ENCODE measurements around the gene AKAP13.
"Not testable (repeated sequence)": the region's sequence is repeated elsewhere in the genome, so short reads cannot be mapped to it uniquely, and the experiment has no call there.

The AKAP13 gene

DNA sequence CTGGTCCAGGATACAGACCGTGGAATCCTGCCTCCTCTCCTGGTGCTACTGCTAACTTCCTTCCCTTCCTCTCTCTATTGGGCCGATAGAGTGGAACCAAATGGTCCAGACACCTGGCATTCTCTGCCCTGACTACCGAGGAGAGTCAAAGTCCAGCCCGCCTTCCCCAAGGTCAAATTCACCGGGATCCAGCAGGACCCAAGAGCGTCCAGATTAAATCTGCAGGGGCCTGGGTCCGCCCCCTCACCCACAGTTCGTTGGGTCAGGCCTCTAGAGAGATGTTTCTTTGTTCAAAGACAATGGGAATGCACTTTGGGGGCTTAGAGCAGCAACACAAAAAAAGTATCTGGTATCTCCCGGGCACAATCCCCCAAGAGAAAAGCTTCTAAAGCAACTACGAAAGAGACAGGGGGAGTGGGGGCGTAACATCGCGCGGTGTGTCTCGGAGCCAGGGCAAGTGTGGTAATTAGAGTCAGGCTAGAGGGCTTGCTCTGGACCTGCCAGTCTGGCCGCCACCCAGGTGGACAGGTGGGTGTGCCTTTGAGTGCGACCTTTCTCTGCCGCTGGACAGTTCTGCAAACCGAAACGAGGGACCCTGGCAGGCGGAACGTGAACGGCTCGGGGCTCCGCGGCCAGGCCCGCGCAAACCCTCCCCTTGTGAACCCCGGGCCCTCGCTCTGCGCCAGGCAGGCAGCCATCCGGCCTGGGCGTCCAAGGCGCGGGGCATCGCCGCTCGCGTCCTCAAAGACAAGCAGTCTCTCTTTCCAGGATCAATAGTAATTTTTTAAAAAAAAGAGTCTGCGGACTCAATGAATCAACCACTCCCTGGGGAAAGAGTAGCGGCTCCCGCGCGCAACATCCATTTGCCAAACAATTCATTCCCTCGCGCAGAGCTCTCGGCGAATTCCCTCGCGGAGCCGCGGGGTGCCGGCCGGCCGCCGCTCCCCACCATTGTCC lies 413.5 kb downstream of the AKAP13 start:
- DNase-seq (ENCODE audit: low read depth): no peak

DNA sequence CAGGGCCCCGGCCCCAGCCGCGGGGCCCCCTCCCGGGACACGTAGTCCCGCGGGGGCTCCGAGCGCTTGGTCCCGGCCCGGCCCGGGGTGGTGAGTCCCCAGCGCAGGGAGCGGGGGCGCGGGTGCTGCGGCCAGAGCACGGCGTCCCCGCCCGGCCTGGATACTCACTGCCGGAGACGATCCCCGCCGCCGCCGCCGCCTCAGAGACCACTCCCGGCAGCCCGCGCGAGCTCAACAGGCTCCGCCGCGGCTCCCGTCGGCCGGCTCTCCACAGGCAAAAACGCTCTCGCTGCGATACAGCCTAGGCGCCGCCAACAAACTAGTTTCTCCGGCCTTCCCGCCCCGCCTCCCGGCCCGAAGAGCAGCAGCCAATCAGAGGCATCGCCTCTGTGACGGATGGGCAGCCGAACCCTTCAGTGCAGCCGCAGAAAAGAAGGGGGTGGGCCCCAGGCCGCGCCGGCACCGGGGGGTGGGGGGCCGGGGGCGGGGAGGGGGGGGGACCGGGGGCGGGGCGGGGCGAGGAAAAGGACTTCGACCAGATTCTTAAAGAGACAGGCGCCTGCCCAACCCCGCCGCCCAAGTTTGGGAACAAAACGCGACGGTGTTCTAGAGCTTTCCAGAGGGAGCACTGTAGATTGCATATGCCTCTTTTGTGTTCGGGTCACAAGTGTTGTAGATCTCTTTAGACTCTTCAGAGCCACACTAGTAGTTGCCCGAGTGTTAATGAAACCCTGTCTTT lies 414.4 kb downstream of the AKAP13 start, which contains the start of gene KLHL25:
TSS of gene KLHL25 (minus strand) at position 328 of the 739 bp plus-strand sequence. CDS start 25,115 bp downstream, outside the sequence.
- peak; percentile 51 for DNase-seq (ENCODE audit: low read depth)

DNA sequence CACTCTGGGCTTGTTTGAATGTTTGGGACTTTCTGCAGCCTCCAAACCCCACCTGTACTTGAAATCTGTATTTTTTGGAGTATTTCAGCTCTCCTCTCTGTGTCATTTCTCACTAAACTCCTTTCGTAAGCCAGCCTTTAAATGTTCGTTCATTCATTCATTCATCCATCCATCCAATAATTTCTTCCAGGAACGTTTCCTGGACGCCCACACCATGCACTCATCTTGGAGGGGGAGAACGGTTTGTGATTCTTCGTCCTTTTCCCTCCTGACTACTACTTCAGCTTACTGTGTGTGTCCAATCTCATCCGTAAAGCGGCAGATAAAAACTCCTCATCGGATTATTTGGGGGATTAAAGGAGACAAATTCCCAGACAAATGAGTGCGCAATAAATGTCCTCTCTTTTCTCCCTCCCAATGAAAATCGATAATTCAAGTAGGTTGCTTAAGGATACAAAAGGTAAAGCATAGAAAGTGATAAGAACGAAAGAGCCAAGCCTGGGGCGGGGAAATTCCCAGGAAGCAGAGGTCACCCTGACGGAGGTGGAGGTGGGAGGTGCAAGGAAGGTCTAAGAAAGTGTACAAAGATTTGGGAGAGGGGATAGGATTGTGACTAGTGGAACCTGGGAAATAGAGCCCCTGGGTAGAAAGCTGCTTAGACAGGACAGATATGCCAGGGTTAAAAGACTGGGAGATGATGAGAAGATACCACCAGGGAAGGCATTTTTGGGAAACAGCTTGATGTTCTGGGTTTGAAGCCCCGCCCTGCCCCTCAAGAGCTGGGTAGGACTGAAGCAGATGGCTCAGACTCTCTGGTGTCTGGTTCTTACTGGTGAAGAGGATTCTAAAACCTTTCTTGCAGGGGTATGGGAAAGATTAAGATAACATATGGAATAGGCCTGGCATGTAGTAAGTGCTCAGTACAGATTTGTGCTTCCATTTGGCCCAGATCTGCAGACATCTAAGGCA lies 415.2 kb downstream of the AKAP13 start:
- no peak for DNase-seq (ENCODE audit: low read depth)

DNA sequence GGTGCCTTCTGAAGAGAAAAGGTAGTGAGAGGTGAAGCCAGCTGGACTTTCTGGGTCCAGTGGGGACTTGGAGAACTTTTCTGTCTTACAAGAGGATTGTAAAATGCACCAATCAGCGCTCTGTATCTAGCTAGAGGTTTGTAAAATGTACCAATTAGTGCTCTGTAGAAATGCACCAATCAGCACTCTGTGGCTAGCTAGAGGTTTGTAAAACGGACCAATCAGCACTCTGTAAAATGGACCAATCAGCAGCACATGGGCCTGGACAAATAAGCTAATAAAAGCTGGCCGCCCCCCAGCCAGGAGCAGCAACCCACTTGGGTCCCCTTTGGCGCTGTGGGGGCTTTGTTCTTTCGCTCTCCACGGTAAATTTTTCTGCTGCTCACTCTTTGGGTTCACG lies 416.0 kb downstream of the AKAP13 start:
- not testable (repeated sequence) for DNase-seq (ENCODE audit: low read depth)
